Activated CD4-positive, alpha-beta T cell treated with anti-CD3 and anti-CD28 coated beads, Interleukin-2, amount 50 U/mL, for 1 hour (primary cell): ENCODE measurements around the gene TOR1B.
A peak's percentile ranks its signal among the peaks of the same experiment; 100 is the strongest.
"Not testable (repeated sequence)": the region's sequence is repeated elsewhere in the genome, so short reads cannot be mapped to it uniquely, and the experiment has no call there.

ENCODE experiments used
- DNase-seq: peaks from one replicate; pipeline ENCODE4 v3.0.0-alpha.2; 2020

The TOR1B gene

GRCh38 chr9:129802833-129803675 is at the start of gene TOR1B:
TSS of gene TOR1B (plus strand) at chr9:129803184. CDS start at chr9:129803213, 29 bp downstream.
- DNase-seq: peak; percentile 94

- DNase-seq: no peak
Observed at GRCh38 chr9:129755151-129755550, 47.8 kb upstream of the TOR1B start.

- DNase-seq: no peak
Observed at GRCh38 chr9:129756191-129756590, 46.8 kb upstream of the TOR1B start.

GRCh38 chr9:129757045-129757444 is 45.9 kb upstream of the TOR1B start:
- no peak for DNase-seq

- DNase-seq: no peak
Observed at GRCh38 chr9:129759319-129759718, 43.7 kb upstream of the TOR1B start.

GRCh38 chr9:129759804-129760502 is 43.0 kb upstream of the TOR1B start:
- no peak for DNase-seq

GRCh38 chr9:129760784-129761183 is 42.2 kb upstream of the TOR1B start:
- not testable (repeated sequence) for DNase-seq

GRCh38 chr9:129761293-129761900 is 41.6 kb upstream of the TOR1B start:
- no peak for DNase-seq

GRCh38 chr9:129761901-129762369 is 41.0 kb upstream of the TOR1B start:
- no peak for DNase-seq

- DNase-seq: not testable (repeated sequence)
Observed at GRCh38 chr9:129762370-129762984, 40.5 kb upstream of the TOR1B start.

GRCh38 chr9:129762985-129763926 is 39.7 kb upstream of the TOR1B start:
- no peak for DNase-seq

- no peak for DNase-seq
Observed at GRCh38 chr9:129765764-129766317, 37.1 kb upstream of the TOR1B start.

GRCh38 chr9:129768486-129768885 is 34.5 kb upstream of the TOR1B start:
- no peak for DNase-seq

- DNase-seq: no peak
Observed at GRCh38 chr9:129769669-129770068, 33.3 kb upstream of the TOR1B start.

- DNase-seq: no peak
Observed at GRCh38 chr9:129770741-129771140, 32.2 kb upstream of the TOR1B start.

- no peak for DNase-seq
Observed at GRCh38 chr9:129773262-129774048, 29.5 kb upstream of the TOR1B start.

GRCh38 chr9:129774791-129775447 is 28.1 kb upstream of the TOR1B start:
- no peak for DNase-seq

GRCh38 chr9:129775448-129775798 is 27.6 kb upstream of the TOR1B start:
- no peak for DNase-seq

GRCh38 chr9:129776096-129776495 is 26.9 kb upstream of the TOR1B start:
- not testable (repeated sequence) for DNase-seq

- DNase-seq: no peak
Observed at GRCh38 chr9:129776566-129776937, 26.4 kb upstream of the TOR1B start.
